H1 (cell line): ENCODE data around the gene TSPAN9. TPM values are rescaled to one million over a fixed set of nuclear protein-coding genes. Genes with fewer than 3 reads are reported as not detected.

ENCODE experiments used
- CREB1 ChIP-seq: IDR thresholded peaks from 2 replicates; pipeline ENCODE4 v1.6.1; 2012; ENCODE audit warnings: inconsistent platforms
- EGR1 ChIP-seq: IDR thresholded peaks from 2 replicates; pipeline ENCODE4 v1.6.1; 2011; ENCODE audit warnings: low read depth, low read length, borderline replicate concordance
- JUND ChIP-seq: IDR thresholded peaks from 2 replicates; pipeline ENCODE4 v1.6.1; 2011; ENCODE audit warnings: mild to moderate bottlenecking, improper control_type of control experiment, low read length
- MAFK ChIP-seq: IDR thresholded peaks from 2 replicates; pipeline ENCODE4 v1.6.1; 2012; ENCODE audit warnings: low read depth, mild to moderate bottlenecking, improper control_type of control experiment, low read length
- RAD21 ChIP-seq, 2 experiments: IDR thresholded peaks in 1 of 2; conservative IDR thresholded peaks in 1 of 2; 2 replicates each; pipeline ENCODE4 v1.6.1; 2011; ENCODE audit warnings: low read depth in 2 of 2, low read length in 2 of 2, improper control_type of control experiment in 1 of 2, inconsistent platforms in 1 of 2, mild to moderate bottlenecking in 1 of 2, moderate library complexity in 1 of 2
- SAP30 ChIP-seq: fragments of 300-600 bp; sonication (generic); IDR thresholded peaks from 2 replicates; pipeline ENCODE4 v1.7.1; 2012; ENCODE audit warnings: low read length, moderate library complexity, mild to moderate bottlenecking, inconsistent platforms; ENCODE audit not compliant: insufficient read depth, insufficient replicate concordance
- SIN3A ChIP-seq, 2 experiments: IDR thresholded peaks in 1 of 2; conservative IDR thresholded peaks in 1 of 2; 2 replicates each; pipeline ENCODE4 v1.6.1; 2011 to 2012; ENCODE audit warnings: low read length in 2 of 2, improper control_type of control experiment in 1 of 2, low read depth in 1 of 2, mild to moderate bottlenecking in 1 of 2
- SP1 ChIP-seq: IDR thresholded peaks from 2 replicates; pipeline ENCODE4 v1.6.1; 2011; ENCODE audit warnings: low read depth, low read length
- SP2 ChIP-seq: IDR thresholded peaks from 2 replicates; pipeline ENCODE4 v1.6.1; 2012; ENCODE audit warnings: mild to moderate bottlenecking, low read length, inconsistent platforms
- SP4 ChIP-seq: IDR thresholded peaks from 2 replicates; pipeline ENCODE4 v1.6.1; 2012; ENCODE audit warnings: low read length, inconsistent platforms
- ZNF274 ChIP-seq: IDR thresholded peaks from 2 replicates; pipeline ENCODE4 v1.7.0; 2012; ENCODE audit warnings: low read length, borderline replicate concordance; ENCODE audit errors: extremely low read depth
- polyA plus RNA-seq, 7 experiments: library from polyadenylated mRNA; depleted of rRNA in 3 of 7; stranded (reverse) in 5 of 7; unstranded in 2 of 7; fragments of >200 nt in 5 of 7; fragments of 200-250 nt in 2 of 7; gene quantifications; 1 replicate in 5 of 7; 2 replicates in 1 of 7; 4 replicates in 1 of 7; pipeline versions ENCODE4 v1.2.1 to v1.2.3, GENCODE V29; 2011 to 2013; ENCODE audit warnings: missing spikeins in 2 of 7, mixed read lengths in 2 of 7
- total RNA-seq: library from RNA; stranded (reverse); fragmentation: NEBNext Ultra II Directional; extraction: Animal tissue kit (Norgen Biotek cat#: 25700); gene quantifications from 2 replicates; pipeline ENCODE4 v1.2.1, GENCODE V29; 2021
- TF ChIP-seq, protein P1 (sequence below): IDR thresholded peaks from 2 replicates; pipeline ENCODE4 v1.6.1; 2012; ENCODE audit warnings: low read length, inconsistent platforms

The TSPAN9 gene
- total and polyA plus RNA-seq, 2 of the 8 experiments (the other 6 are each of a cell fraction or from before 2014, with no cell fraction given): 11.5 to 29.1 TPM

DNA sequence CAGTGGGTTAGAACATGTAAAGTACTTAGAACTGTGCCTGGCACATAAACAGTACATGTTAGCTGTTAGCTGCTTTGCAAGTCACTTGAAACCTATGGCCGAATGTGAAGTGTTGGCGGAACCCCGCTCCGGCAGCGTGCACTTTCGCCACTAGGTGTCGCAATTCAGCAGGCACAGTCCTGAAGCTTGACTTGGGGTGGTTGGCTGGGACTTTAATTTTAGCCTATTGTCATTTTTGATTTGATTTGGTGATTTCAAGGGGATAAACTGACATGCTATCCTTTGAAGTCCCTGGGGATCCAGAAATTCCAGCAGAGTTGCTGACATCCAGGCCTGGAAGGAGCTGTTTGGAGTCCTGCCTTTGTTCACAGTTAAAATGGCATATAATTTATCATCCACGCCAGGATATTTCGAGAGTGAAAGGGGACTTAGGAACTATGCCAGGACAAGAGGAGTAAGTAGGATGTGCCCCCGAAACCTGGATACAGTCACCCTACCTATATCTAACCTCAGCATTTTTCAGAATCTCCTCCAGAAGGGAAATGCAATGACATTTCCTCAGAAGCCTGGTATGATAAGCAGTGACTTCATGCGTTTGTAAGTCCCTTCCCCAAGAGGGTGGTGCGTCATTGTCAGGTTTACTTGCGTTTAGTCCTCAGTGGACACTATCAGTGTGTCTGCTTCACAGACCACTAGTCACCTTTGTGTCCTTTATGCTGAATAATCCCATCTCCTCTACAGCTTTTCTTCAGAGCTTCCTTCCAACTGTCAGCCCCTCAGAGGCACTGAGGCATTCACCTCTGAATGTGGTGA, 3.5 kb upstream of the TSPAN9 start (continued):
- TF ChIP-seq SIN3A (conservative IDR thresholded peaks at IDR 0.05 in 1 of 2, IDR thresholded peaks at IDR 0.05 in 1 of 2; ENCODE audit: low read depth in 1 of 2, low read length in 2 of 2) (no peak), RAD21 (IDR thresholded peaks at IDR 0.05 in 1 of 2, conservative IDR thresholded peaks at IDR 0.05 in 1 of 2; ENCODE audit: low read depth in 2 of 2, low read length in 2 of 2) (peak; percentile 90 to 95), SP4 (no peak), ZNF274 (no peak), SAP30 (no peak), CREB1 (no peak), MAFK (no peak), EGR1 (no peak), SP1 (no peak), SP2 (no peak), JUND (peak; percentile 53; the same call in 1 of the 2 replicates)
- TF ChIP-seq, protein P1, sequence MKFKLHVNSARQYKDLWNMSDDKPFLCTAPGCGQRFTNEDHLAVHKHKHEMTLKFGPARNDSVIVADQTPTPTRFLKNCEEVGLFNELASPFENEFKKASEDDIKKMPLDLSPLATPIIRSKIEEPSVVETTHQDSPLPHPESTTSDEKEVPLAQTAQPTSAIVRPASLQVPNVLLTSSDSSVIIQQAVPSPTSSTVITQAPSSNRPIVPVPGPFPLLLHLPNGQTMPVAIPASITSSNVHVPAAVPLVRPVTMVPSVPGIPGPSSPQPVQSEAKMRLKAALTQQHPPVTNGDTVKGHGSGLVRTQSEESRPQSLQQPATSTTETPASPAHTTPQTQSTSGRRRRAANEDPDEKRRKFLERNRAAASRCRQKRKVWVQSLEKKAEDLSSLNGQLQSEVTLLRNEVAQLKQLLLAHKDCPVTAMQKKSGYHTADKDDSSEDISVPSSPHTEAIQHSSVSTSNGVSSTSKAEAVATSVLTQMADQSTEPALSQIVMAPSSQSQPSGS: no peak
